ENCODE results near the gene PNPLA2. TPM values are rescaled to one million over a fixed set of nuclear protein-coding genes. Genes with fewer than 3 reads are reported as not detected.

PNPLA2 gene
- total RNA-seq, 2 experiments from 2014 or later = 202 to 220 TPM

DNA sequence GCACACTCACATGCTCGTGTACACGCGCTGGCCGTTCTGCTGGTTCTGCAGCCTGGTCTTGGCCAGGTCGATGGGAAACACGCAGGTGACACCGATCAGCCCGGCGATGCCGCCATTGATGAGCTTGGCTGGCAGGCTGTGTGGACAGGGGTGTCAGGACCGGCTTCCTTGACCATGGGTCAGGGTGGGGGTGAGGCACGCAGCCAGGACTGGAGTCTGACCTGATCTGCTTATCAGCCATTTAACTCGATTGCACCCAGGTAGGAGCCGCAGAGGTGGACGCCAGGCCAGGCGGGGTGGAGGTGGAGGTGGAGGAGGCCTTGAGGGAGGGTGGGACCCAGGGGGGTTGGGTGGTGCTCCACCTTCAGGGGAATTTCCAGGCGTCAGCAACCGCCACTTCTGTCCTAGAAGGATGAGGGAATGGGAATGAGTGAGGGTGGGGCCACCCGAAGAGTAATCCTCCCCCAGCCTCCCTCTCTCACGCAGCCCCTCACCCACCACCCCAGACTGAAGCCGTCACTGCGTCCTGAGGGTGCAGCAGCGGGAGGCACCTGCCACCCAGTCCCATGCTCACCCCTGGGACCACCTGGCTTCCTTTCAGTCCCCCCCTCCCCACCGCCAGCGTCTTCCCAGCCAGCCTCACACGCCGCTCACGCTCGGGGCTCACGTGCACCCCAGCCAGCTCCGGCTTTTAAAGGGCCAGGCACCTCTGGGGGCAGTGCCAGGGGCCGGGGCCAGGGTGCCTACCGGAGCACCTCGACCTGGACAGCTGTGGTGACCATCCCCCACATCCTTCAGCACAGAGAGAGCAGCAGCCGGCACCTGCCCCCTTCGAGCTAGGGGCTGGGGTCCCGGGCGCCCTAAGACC is 23.7 kb upstream of the PNPLA2 start:
- ChIA-PET POLR2A (interaction anchor here (0.6 to 3.2 kb wide), 4 partner anchors 11 to 230 kb away, joined by 3 to 24 read pairs (median 4); partner anchors contain the start of gene RPLP2), CTCF (interaction anchor here (1.1 kb wide), 1 partner anchor 48 kb away, joined by 4 read pairs; the partner anchor contains the start of gene TALDO1)
- no peaks in the 10 kb centered on the region for H3K27me3 Mint-ChIP-seq
- H3K9me3 Mint-ChIP-seq = no peaks in the 10 kb centered on the region
- H3K27ac Mint-ChIP-seq = no peak overlapping the region
- H3K4me1 Mint-ChIP-seq (ENCODE audit: low read depth) = peaks cover 16% of the 10 kb centered on the region
- Histone ChIP-seq H3K27ac (ENCODE audit: low read depth in 1 of 2, low read length in 2 of 2) (no peak overlapping the region), H3K36me3 (ENCODE audit: insufficient read depth, low read length) (peaks cover 36% of the 10 kb centered on the region), H3K27me3 (ENCODE audit: control insufficient read depth in 1 of 2, insufficient read depth in 2 of 2, low read length in 2 of 2) (no peaks in the 10 kb centered on the region), H3K4me1 (ENCODE audit: insufficient read depth, low read length) (peaks cover 48% of the 10 kb centered on the region), H3K4me3 (ENCODE audit: low read length) (peak overlapping the region; percentile 89), H3K9me3 (ENCODE audit: control insufficient read depth in 1 of 2, insufficient read depth in 1 of 2, low read length in 2 of 2) (no peaks in the 10 kb centered on the region)
- peak overlapping the region; percentile 45 for H3K4me3 Mint-ChIP-seq
- TF ChIP-seq, protein P1, sequence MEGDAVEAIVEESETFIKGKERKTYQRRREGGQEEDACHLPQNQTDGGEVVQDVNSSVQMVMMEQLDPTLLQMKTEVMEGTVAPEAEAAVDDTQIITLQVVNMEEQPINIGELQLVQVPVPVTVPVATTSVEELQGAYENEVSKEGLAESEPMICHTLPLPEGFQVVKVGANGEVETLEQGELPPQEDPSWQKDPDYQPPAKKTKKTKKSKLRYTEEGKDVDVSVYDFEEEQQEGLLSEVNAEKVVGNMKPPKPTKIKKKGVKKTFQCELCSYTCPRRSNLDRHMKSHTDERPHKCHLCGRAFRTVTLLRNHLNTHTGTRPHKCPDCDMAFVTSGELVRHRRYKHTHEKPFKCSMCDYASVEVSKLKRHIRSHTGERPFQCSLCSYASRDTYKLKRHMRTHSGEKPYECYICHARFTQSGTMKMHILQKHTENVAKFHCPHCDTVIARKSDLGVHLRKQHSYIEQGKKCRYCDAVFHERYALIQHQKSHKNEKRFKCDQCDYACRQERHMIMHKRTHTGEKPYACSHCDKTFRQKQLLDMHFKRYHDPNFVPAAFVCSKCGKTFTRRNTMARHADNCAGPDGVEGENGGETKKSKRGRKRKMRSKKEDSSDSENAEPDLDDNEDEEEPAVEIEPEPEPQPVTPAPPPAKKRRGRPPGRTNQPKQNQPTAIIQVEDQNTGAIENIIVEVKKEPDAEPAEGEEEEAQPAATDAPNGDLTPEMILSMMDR (IDR thresholded peaks at IDR 0.05) = no peak
- intact Hi-C loops (cut with DNase I, micrococcal nuclease) = loop anchor here (2.0 to 5.0 kb wide), 5 partner anchors 16 to 288 kb away; partner anchors contain the start of genes DEAF1 (in 2 of the 2), TALDO1 (in 2 of the 2), TMEM80 (in 2 of the 2) and HRAS (in 1 of the 2)
- ATAC-seq (ENCODE audit: poor library complexity) (no peak), DNase-seq (no peak)
- peaks cover 10% of the 10 kb centered on the region for H3K36me3 Mint-ChIP-seq (ENCODE audit: low read depth)

DNA sequence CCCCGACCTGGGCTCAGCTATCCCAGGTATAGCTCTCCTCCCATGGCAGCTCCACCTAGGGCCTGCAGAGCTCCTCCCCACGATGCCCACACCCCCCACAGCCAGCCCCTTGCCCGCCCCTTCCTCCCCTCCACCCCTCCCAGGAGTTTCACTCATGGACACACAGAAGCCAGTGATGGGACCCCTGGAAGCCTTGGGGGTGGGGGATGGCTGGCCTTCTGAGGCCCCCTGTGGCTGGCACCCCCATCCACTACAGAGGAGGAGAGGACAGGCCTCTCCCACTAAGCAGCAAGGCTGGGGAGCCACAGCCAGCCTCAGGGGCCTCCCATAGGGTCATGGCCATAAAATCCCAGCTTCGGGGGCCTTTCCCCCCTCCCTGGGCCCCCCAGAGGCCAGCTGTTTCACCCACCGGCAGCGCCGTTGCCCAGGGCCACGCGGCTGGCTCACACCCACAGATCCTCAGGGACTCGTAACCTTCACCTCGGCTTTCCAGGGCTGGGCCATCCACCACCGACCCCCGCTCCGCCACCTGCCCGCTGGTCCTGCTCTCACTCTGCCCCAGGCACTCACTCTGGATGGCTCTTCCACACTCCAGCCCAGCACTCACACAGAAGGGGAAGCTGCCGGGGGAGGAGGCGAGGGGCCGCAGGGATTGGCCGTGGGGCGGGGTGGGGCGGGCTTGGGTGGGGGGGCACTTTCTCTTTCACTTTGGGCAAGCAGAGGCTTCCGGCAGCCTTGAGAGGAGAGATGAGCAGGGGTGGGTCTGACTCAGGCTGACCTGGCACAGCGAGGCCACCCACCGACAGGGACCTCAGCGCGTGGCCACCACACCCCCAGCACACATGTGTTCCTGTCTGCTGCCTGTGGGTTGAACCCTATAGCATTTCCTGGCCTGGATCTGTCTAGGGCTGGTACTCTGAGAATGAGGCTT is 22.8 kb upstream of the PNPLA2 start:
- peak overlapping the region; percentile 89 for H3K4me3 ChIP-seq (ENCODE audit: low read length)
- H3K27me3 ChIP-seq (ENCODE audit: control insufficient read depth in 1 of 2, insufficient read depth in 2 of 2, low read length in 2 of 2) = no peaks in the 10 kb centered on the region
- H3K9me3 ChIP-seq (ENCODE audit: control insufficient read depth in 1 of 2, insufficient read depth in 1 of 2, low read length in 2 of 2) = no peaks in the 10 kb centered on the region
- CTCF ChIA-PET = interaction anchor here (1.1 kb wide), 1 partner anchor 49 kb away, joined by 4 read pairs; the partner anchor contains the start of gene TALDO1
- H3K27ac ChIP-seq (ENCODE audit: low read depth in 1 of 2, low read length in 2 of 2) = peak overlapping the region; percentile 69 to 91
- ATAC-seq (ENCODE audit: poor library complexity) (peak; percentile 52), DNase-seq (peak; percentile 54 to 91 (median 70))
- TF ChIP-seq, protein P1 (IDR thresholded peaks at IDR 0.05) = no peak
- peaks cover 16% of the 10 kb centered on the region for H3K4me1 Mint-ChIP-seq (ENCODE audit: low read depth)
- H3K27ac Mint-ChIP-seq = peak overlapping the region; percentile 91
- H3K4me1 ChIP-seq (ENCODE audit: insufficient read depth, low read length) = peaks cover 48% of the 10 kb centered on the region
- H3K9me3 Mint-ChIP-seq = no peaks in the 10 kb centered on the region
- H3K4me3 Mint-ChIP-seq = peak overlapping the region; percentile 92
- H3K27me3 Mint-ChIP-seq = no peaks in the 10 kb centered on the region
- POLR2A ChIA-PET = interaction anchor here (0.6 to 3.2 kb wide), 8 partner anchors 10 to 35 kb away, joined by 3 to 24 read pairs (median 4); partner anchors contain the start of genes PNPLA2 and RPLP2
- H3K36me3 Mint-ChIP-seq (ENCODE audit: low read depth) = peaks cover 10% of the 10 kb centered on the region
- intact Hi-C loops (cut with DNase I, micrococcal nuclease) = loop anchor here (2.0 to 5.0 kb wide), 6 partner anchors 17 to 289 kb away; partner anchors contain the start of genes DEAF1 (in 2 of the 2), TALDO1 (in 2 of the 2), TMEM80 (in 2 of the 2) and GATD1 (in 1 of the 2)
- peaks cover 38% of the 10 kb centered on the region for H3K36me3 ChIP-seq (ENCODE audit: insufficient read depth, low read length)
